Gastroesophageal sphincter (tissue), 4 donors: ENCODE results near the gene ARHGAP26. TPM values are rescaled to one million over a fixed set of nuclear protein-coding genes. Genes with fewer than 3 reads are reported as not detected.

ENCODE experiments used
- ATAC-seq: fragments of 150-250 bp; one replicate; pipeline ENCODE4 v1.9.1; 2016; ENCODE audit warnings: mild to moderate bottlenecking, moderate library complexity
- H3K27ac ChIP-seq, 4 donors: fragments of 200-600 bp; sonication (generic) in 3 of 4; 1 replicate in 3 of 4; 2 replicates in 1 of 4; pipeline ENCODE4 v1.5.1; 2016 to 2019
- H3K27me3 ChIP-seq: fragments of 200-600 bp; sonication (generic); one replicate; pipeline ENCODE4 v1.5.1; 2019
- H3K36me3 ChIP-seq, 2 donors: fragments of 200-600 bp; sonication (generic); one replicate each; pipeline ENCODE4 v1.5.1; 2019; ENCODE audit warnings: control low read depth in 1 of 2
- H3K4me1 ChIP-seq, 3 donors: fragments of 200-600 bp; sonication (generic); 1 replicate in 2 of 3; 2 replicates in 1 of 3; pipeline ENCODE4 v1.5.1; 2016 to 2019; ENCODE audit warnings: control low read depth in 2 of 3
- H3K4me3 ChIP-seq, 2 donors: fragments of 200-600 bp; sonication (generic); one replicate each; pipeline ENCODE4 v1.5.1; 2019; ENCODE audit warnings: mild to moderate bottlenecking in 1 of 2, moderate library complexity in 1 of 2
- H3K9me3 ChIP-seq, 3 donors: fragments of 200-600 bp; sonication (generic); one replicate each; pipeline ENCODE4 v1.5.1; 2017 to 2019; ENCODE audit warnings: control low read depth in 2 of 3
- EP300 ChIP-seq: sonication (generic); formaldehyde crosslinking; IDR thresholded peaks from one replicate; pipeline ENCODE4 v1.6.1; 2017; ENCODE audit warnings: antibody characterized with exemption, mild to moderate bottlenecking
- POLR2A ChIP-seq, 2 donors: fragments of 450-650 bp; IDR thresholded peaks; one replicate each; pipeline ENCODE4 v1.6.1; 2017; ENCODE audit warnings: antibody characterized with exemption in 2 of 2, mild to moderate bottlenecking in 2 of 2, moderate library complexity in 1 of 2
- POLR2AphosphoS5 ChIP-seq: sonication (generic); formaldehyde crosslinking; IDR thresholded peaks from one replicate; pipeline ENCODE4 v1.6.1; 2017; ENCODE audit warnings: antibody characterized with exemption
- WGBS, 2 donors: methylation state at CpG; one replicate each; pipeline ENCODE4 v1.1.5; 2018; ENCODE audit warnings: low coverage in 1 of 2; 5-methylcytosine and 5-hydroxymethylcytosine counted together
- total RNA-seq, 4 donors: library from RNA; depleted of rRNA; stranded (reverse); fragments of >200 nt; gene quantifications; one replicate each; pipeline ENCODE4 v1.1.0, GENCODE V29; 2016
- TF ChIP-seq, protein P1 (sequence below), 4 experiments: fragments of 200-600 bp in 2 of 4; fragments of 450-650 bp in 2 of 4; sonication (generic) in 1 of 4; IDR thresholded peaks; one replicate each; pipeline ENCODE4 v1.5.1; 2017 to 2019; ENCODE audit warnings: antibody characterized with exemption in 4 of 4, mild to moderate bottlenecking in 2 of 4, moderate library complexity in 2 of 4

ARHGAP26 gene
- total RNA-seq, 4 donors from 2014 or later = 15.2 to 41.7 (median 31.7) TPM

DNA sequence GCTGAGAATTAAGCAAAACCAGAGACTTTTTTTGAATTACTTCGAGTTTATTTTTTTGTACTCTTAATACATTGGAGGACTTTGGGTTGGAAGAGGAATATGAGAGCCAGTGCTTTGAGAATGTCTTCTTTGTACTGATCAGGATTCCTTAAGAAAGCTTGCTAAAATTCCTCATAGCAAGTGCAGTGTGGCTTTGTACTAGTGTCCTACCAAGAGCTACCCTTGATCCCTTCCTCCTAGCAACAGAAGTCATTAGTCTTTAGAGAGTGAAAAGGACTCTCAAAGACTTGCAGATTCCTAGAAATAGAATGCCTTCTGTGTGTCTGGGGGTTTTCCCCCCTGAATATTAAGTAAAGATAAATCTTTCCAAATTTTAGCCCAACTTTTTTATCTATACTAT is 276.1 kb downstream of the ARHGAP26 start:
- Histone ChIP-seq H3K4me1 (peaks cover 3 to 24% (median 5%) of the 10 kb centered on the region in 3 donors), H3K27me3 (no peaks in the 10 kb centered on the region), H3K27ac (no peak overlapping the region), H3K9me3 (no peaks in the 10 kb centered on the region), H3K4me3 (no peak overlapping the region), H3K36me3 (peaks cover 0 to 24% of the 10 kb centered on the region in 2 donors)
- TF ChIP-seq EP300 (no peak), POLR2A (IDR thresholded peaks at IDR 0.05) (no peak), POLR2AphosphoS5 (no peak)
- TF ChIP-seq, protein P1, sequence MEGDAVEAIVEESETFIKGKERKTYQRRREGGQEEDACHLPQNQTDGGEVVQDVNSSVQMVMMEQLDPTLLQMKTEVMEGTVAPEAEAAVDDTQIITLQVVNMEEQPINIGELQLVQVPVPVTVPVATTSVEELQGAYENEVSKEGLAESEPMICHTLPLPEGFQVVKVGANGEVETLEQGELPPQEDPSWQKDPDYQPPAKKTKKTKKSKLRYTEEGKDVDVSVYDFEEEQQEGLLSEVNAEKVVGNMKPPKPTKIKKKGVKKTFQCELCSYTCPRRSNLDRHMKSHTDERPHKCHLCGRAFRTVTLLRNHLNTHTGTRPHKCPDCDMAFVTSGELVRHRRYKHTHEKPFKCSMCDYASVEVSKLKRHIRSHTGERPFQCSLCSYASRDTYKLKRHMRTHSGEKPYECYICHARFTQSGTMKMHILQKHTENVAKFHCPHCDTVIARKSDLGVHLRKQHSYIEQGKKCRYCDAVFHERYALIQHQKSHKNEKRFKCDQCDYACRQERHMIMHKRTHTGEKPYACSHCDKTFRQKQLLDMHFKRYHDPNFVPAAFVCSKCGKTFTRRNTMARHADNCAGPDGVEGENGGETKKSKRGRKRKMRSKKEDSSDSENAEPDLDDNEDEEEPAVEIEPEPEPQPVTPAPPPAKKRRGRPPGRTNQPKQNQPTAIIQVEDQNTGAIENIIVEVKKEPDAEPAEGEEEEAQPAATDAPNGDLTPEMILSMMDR (IDR thresholded peaks at IDR 0.05) = no peak
- ATAC-seq = no peak
- WGBS, 2 donors = 76% methylated on average over 1 of the region's 1 CpG; no CpG with 5 or more reads in 1 of the 2 donors

DNA sequence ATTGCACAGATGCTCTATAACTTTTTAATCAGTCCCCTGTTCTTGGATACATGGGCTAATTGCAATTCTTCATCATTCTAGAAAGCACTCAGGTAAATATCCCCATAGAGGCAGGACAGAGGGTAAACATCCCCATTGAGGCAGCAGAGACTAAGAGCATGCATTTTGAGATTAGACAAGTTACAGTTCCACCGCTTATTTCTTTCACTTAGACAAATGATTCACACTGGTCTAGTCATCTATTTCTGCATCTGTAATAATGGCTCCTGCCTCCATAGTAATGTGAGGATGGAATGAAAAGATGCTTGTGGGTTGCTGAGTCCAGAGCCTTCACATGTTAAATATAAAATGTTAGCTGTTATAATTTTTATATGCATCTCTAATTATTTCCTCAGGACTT is 276.9 kb downstream of the ARHGAP26 start:
- Histone ChIP-seq H3K36me3 (peaks cover 0 to 17% of the 10 kb centered on the region in 2 donors), H3K4me1 (peaks cover 5 to 26% (median 8%) of the 10 kb centered on the region in 3 donors), H3K27ac (no peak overlapping the region), H3K27me3 (no peaks in the 10 kb centered on the region), H3K4me3 (no peak overlapping the region), H3K9me3 (no peaks in the 10 kb centered on the region)
- TF ChIP-seq, protein P1 (IDR thresholded peaks at IDR 0.05) = no peak
- TF ChIP-seq POLR2A (IDR thresholded peaks at IDR 0.05) (no peak), EP300 (no peak)
- no peak for ATAC-seq
- WGBS, 2 donors = 86 to 100% methylated on average over 1 of the region's 1 CpG

DNA sequence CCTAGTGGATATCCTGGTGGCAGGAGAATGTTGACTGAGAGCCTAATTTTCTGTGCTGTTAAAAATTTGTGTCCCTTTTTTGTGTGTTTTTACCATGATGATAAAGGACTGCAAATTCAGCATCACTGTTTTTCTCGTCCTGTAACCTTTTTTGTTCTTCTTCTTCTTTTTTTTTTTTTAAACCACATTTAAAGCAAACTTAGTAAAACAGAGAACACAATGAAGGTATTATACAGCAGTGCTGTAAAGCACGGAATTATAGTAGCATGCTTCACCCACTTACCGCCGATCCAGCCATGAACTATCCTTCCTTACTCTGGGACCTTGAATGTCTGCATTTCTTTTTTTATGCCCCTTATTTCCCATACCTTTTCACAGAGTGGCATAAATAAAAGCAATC is 280.0 kb downstream of the ARHGAP26 start:
- no peak for ATAC-seq
- no peak for TF ChIP-seq POLR2A (IDR thresholded peaks at IDR 0.05)
- TF ChIP-seq, protein P1 (IDR thresholded peaks at IDR 0.05) = no peak
- TF ChIP-seq EP300 = no peak
- no peak for TF ChIP-seq POLR2AphosphoS5
- H3K36me3 ChIP-seq = peaks cover 0 to 12% of the 10 kb centered on the region in 2 donors
- H3K27ac ChIP-seq = no peak overlapping the region
- no peak overlapping the region for H3K4me3 ChIP-seq
- no peaks in the 10 kb centered on the region for H3K9me3 ChIP-seq
- no peaks in the 10 kb centered on the region for H3K27me3 ChIP-seq
- H3K4me1 ChIP-seq = peaks cover 5 to 32% (median 8%) of the 10 kb centered on the region in 3 donors
- WGBS, 2 donors = 95% methylated on average over 4 of the region's 4 CpGs; no CpG with 5 or more reads in 1 of the 2 donors

DNA sequence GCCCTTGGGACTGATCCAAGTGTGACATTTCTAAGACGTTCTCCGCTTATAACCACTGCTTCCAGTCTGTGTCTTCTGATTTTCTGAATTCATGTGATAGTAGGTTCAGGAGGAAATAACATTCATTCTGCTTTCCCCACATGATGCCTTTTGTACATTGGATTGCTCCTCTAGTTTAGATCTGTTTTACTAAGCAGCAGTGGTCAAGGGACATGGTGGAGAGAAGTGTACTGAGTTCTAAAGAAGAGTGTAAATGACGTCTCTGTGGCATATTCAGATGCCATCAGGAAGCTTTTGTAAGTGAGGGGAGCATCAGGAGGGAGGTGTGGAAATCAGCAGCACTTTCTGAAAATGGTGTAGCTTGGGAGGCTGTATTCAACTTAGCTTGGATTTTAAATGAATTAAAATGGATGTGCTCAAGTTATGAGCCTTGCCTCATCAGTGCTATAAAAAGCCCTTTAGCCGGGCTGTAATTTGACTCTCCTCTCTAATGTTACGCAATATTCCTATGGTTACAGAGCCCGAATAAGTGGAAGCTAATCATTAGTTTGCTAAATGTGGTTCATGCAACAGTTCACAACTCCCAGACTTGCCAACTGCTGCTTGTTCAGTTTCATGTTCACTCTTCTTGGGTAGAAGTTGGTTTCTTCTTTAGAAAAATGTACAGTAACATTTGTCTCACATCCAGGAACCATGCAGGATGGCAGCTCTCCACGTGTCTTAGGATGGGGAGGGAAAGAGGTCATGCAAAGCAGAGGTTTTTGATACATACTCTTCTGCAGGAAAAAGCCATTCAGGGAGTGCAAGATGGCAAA is 281.3 kb downstream of the ARHGAP26 start:
- peaks cover 0 to 5% of the 10 kb centered on the region in 2 donors for H3K36me3 ChIP-seq
- H3K4me1 ChIP-seq = peaks cover 5 to 43% (median 8%) of the 10 kb centered on the region in 3 donors
- no peak overlapping the region for H3K4me3 ChIP-seq
- no peaks in the 10 kb centered on the region for H3K9me3 ChIP-seq
- 18 to 19% methylated on average over 7 of the region's 7 CpGs for WGBS, 2 donors
- ATAC-seq = peak; percentile 93
- H3K27ac ChIP-seq = peak overlapping the region; percentile 66 to 83 (median 77)
- no peak for TF ChIP-seq EP300
- TF ChIP-seq POLR2AphosphoS5 = peak; percentile 75
- TF ChIP-seq, protein P1 (IDR thresholded peaks at IDR 0.05) = no peak
- H3K27me3 ChIP-seq = no peaks in the 10 kb centered on the region
